Kidney glomerular epithelial cell (primary cell): ENCODE measurements around the gene PI4KA.

Experiments used
- DNase-seq: peaks from one replicate; lab custom pipeline; 2025; lab: John Stamatoyannopoulos, UW

The PI4KA gene

DNA sequence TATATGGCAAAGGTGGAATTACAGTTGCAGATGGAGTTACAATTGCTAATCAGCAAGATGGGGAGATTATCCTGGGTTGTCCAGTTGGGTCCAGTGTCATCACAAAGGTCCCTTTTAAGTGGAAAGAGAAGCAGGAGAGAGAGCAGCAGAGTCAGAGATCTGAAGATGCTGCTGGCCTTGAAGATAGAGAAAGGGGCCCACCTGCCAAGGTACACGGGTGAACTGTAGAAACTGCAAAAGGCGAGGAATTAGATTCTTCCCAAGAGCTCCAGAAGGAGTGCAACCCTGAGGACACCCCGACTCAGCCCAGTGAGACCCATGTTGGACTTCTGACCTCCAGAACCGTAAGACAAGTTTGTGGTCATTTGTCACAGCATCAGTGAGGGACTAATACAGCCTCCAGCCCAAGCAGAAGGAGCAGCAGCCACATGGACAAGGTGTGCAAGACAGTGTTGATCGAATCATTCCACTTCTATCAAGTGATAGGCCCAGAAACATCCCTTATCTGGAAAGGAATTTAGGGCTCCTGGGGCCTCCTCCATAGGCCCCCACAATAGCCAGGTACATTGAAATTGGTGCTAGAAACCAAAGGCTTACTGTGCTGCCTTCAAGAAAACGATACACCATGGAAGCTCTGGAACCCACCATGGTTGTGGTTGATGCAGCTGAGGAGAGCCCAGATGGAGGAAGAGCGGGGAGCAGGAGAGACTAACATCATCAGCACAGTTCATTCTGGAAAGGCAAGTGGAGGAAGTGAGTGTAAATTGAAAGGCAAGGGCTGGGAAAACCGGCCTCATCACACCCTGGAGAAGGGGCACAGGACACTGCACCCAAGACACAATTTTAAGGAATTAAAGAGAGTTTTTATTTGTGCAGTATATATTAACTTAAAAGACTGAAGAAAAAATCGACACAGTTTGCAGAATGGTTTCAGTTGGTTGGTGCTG lies 23.5 kb upstream of the PI4KA start:
- DNase-seq, result no peak

DNA sequence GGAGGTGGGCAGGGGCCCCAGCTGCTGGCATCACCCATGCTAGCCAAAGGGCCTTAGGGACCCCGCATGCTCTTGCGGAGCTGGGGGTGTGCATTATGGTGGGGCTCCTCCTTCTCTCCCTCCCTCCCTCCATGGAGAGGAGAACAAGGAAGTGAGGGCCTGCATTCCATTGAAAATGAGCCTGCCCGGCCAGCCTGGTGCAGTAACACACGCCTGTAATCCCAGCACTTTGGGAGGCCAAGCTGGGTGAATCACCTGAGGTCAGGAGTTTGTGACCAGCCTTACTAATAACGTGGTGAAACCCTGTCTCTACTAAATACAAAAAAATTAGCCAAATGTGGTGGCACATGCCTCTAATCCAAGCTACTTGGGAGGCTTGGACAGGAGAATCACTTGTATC lies 22.6 kb upstream of the PI4KA start:
- DNase-seq, result no peak

- DNase-seq, result no peak
Measured at GRCh38 chr22:20877715-20878114, 19.1 kb upstream of the PI4KA start.

GRCh38 chr22:20875296-20875695 lies 16.7 kb upstream of the PI4KA start:
- no peak for DNase-seq

DNA sequence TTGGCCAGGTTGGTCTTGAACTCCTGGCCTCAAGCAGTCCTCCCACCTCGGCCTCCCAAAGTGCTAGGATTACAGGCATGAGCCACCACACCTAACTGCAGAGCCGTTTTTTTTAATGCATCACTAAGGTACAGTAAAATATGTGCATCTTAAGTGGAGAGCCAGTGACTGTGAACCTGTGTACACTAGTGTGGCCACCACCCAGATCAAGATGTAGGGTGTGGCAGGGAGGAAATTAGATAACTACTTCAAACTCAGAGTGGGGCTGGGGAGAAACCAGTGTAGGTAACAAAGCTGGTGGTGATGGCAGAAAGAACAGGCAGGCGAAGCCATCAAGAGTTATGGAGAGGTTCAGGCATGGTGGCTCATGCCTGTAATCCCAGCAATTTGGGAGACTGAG lies 14.6 kb upstream of the PI4KA start:
- no peak for DNase-seq

DNA sequence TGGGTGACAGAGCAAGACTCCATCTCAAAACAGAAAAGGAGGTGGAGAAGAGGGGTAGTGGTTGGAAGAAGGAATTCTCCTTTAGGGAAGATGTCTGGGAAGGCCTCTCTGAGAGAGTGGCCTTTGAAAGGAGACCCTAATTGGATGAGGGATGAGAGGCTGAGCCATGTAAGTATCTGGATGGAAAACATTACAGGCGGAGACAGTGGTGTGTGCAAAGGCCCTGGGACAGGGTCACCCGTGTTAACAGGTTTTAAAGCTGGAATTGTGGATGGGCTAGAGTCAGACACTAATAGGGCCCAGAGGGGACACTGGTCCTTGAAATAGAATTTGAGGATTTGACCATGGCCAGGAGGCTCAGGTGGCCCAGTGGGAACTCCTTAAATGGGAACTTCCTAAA lies 10.6 kb upstream of the PI4KA start:
- DNase-seq, result no peak

DNA sequence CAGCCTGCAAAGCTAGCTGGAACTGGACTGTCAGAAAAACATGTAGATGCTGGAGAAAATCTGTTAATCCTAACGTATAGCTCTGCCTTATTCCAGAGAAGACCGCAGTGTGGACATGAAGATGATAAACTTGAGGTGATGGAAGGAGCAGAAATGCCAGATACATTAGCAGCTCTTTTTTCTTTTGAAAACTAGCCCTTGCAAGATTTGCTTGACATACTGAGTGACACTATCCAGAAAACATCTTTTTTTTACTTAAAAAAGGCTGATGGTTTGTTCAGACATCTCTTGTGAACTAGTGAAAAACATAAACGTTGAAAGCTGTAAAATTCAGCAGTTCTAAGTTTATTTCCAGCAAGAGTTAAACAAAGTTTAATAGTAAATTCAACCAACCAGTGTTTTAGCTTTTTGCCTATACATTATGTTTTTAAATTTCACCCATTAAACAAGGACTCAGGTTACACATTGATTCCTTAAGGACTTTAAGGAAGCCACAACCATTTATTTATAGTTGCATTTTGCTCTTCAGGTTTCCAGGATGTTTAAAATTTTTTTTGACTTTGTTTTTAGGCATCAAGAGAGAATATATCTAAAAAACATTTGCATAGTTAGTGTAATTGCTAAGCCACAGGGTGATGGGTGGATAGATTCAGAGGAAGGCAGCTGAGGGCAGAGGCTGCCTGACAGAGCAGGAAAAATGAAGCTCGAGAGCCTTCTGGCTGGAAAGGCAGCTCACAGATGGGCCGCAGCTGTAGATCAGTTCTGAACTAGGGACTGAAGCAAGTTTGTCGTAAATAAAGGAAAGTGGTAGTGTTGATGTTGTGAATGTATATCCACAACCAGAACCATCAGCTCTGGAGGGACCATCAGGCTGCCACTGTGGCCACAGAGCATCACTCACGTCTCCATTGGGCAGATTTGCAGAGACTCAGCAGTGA lies 9.7 kb upstream of the PI4KA start:
- no peak for DNase-seq

DNA sequence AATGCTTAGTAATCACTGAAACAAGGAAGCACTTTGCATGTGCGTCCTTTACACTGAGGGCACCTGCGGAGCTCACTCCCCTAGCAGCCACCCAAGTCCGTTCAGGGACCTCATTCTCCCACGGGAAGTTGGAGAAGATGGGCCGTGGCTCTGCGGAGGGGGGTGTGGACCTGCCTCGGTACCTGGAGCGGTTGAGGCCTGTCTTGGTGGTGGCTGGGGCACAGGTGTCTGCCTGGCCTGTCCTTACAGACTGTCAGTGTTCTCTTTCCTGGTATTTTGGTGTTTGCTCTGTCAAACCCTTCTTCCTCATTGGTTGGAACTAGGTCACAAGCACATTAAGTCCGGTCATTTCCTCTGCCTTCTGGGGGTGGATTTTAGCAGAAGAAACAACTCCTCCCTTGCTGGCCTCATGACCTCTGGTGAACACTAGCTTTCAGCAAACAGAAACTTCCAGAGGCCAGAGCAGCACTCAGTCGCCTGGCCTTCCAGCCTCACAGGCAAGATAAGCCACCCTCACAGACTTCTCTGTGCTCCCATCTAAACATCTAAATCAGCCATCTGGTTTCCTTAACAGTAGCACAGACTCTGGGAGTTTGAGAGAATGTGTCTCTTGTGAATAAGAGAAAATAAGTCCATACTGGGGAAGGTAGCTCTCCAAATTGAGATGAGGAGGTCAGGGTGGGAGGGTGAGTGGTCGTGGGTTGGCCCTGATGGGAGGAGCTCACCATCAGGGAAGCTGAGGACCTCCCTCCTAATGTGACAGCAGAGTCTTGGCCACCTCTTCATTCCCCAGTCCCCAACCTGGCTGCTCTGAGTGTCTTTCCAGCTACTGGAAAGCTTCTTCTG lies 8.8 kb upstream of the PI4KA start:
- DNase-seq, result no peak

DNA sequence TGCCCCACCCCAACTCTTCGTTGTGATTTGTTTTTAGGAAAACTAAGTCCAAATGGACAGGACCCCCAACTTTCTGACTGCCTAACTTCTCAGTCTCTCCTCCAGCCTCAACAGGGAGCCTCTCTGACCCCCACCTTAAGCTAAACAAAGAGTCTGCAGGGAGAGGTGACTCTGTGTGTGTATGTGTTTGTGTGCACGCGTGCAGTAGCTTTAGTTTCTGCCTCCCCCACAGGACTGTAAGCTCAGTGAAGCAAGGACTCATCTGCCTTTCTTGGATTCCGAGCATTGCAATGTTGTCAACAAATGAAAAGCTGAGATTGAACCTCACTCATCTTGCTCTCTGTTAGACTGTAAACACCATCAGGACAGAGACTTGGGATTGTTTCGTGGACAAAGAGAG lies 8.1 kb upstream of the PI4KA start:
- DNase-seq, result peak; percentile 69

DNA sequence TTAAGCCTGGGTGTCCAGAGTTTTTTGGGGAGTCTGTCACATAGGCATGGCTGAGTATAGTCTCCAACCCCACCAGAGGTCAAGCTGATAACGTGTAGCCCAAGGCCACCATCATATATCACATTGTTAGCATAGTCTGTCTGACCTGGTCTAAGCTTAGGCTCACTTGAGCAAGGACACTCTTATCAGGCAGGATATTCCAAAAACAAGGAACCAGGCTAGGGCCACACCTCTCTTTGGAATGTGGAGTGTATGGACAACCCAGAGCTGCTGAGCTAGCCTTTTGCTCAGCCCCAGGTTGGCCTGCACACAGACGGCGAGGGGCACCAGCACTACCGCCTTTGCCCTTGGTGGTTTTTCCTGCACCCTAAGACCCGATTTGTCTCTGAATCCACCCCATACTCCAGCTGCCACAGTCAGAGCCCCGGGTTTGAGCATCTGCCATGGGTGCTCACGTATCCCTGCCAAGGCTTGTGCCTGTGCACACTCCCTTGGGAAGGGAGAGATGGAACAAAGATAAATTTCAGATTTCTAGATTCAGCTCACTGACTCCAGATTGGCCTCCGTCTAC lies 7.3 kb upstream of the PI4KA start:
- DNase-seq, result no peak

DNA sequence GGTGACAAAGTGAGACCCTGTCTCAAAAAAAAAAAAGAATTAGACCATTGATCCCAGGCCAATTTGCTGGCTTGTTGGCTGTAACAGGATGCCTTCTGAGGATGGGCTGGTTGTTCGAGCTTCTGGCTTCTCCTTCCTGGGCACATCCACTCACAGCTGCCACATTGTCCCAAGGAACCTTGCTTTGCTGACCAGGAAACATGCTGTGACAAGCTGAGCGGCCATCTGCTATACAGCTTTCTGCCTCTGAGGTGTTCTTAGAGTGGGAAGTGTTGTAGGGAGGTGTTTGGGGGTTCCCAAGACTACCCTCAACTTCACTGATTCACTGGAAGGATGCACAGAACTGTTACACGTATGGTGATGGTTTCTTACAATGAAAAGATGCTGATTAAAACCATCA lies 6.7 kb upstream of the PI4KA start:
- no peak for DNase-seq

GRCh38 chr22:20864186-20864908 lies 5.7 kb upstream of the PI4KA start:
- no peak for DNase-seq

- DNase-seq, result no peak
Measured at GRCh38 chr22:20863366-20863765, 4.8 kb upstream of the PI4KA start.

DNA sequence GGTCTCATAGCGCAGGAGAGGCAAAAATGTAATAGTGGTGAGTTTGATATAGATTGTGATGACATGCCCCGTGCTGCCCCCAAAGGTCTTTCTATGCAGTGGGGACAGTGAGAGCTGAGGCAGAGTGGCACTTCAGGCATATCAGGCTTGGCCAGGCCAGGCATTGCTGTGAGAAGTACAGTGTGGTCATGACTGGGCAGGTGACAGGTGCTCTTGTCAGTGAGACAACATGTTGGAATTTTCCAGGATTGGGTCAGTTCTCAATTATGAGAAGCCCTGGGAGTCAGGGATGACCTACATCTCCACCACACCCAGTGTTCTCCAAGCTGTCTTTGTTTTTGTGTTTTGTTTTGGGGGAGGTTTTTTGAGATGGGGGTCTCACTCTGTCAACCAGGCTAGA lies 3.9 kb upstream of the PI4KA start:
- DNase-seq, result no peak

GRCh38 chr22:20859615-20860014 lies 1.0 kb upstream of the PI4KA start:
- no peak for DNase-seq

- DNase-seq, result peak; percentile 71
Measured at GRCh38 chr22:20857838-20858614, 585 bp downstream of the PI4KA start.

DNA sequence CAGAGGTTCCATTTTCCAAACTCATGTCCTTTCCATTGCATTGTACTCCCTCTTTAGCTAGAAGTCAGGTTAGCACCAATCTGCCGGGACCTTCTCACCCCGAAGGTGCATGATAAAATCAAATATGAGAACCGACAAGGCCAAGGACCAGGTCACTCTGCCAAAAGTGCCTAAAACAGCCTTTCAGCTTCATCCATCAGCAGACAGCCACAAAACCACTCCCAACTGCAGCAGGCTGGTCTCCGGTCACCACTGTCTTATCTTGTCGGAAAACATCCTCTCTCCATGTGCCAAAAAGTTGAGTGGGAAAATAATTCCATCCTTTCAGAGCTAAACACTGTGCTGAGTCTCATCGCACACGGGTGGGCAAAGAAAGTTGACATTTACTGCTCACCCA lies 1.4 kb downstream of the PI4KA start:
- DNase-seq, result no peak

GRCh38 chr22:20853236-20853660 lies 5.4 kb downstream of the PI4KA start:
- DNase-seq, result no peak

- no peak for DNase-seq
Measured at GRCh38 chr22:20852503-20852902, 6.1 kb downstream of the PI4KA start.

DNA sequence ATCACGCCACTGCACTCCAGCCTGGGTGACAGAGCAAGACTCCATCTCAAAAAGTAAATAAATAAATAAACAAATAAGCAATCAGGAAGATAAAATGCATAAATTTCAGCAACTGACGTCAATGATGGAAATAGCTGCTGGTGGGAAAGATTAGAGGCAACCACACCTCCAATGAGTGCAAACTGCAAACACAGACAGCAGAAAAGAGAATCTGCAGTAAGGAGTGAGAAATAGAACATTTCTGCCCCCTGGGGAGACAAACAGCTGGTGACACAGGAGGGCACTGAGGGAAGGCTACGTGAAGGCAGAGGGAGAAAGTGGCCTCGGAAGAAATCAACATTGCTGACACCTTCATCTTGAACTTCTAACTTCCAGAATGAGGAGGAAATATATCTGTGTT lies 6.5 kb downstream of the PI4KA start:
- DNase-seq, result no peak
